GM13976 (cell line): ENCODE data around the gene C2orf76.

Experiments
- DNase-seq: peaks from one replicate; pipeline ENCODE4 v3.0.0; 2012; ENCODE audit warnings: low spot score
- in situ Hi-C: fragments of 300-500 bp; cut with MboI; formaldehyde crosslinking; loops from one replicate; pipeline ENCODE4 v1.12.0; 2022; ENCODE audit warnings: low sequenced_read_pairs, mixed read lengths, inconsistent platforms; ENCODE audit not compliant: unreplicated experiment
- TF ChIP-seq, protein P1 (sequence below): IDR thresholded peaks from 2 replicates; pipeline ENCODE4 v1.5.1; 2012; ENCODE audit warnings: borderline replicate concordance, mild to moderate bottlenecking; ENCODE audit not compliant: insufficient read depth; ENCODE audit errors: extremely low read depth, missing control alignments, control extremely low read depth

C2orf76 gene

GRCh38 chr2:119257198-119257597 is 109.4 kb downstream of the C2orf76 start:
- no peak for DNase-seq
- TF ChIP-seq, protein P1, sequence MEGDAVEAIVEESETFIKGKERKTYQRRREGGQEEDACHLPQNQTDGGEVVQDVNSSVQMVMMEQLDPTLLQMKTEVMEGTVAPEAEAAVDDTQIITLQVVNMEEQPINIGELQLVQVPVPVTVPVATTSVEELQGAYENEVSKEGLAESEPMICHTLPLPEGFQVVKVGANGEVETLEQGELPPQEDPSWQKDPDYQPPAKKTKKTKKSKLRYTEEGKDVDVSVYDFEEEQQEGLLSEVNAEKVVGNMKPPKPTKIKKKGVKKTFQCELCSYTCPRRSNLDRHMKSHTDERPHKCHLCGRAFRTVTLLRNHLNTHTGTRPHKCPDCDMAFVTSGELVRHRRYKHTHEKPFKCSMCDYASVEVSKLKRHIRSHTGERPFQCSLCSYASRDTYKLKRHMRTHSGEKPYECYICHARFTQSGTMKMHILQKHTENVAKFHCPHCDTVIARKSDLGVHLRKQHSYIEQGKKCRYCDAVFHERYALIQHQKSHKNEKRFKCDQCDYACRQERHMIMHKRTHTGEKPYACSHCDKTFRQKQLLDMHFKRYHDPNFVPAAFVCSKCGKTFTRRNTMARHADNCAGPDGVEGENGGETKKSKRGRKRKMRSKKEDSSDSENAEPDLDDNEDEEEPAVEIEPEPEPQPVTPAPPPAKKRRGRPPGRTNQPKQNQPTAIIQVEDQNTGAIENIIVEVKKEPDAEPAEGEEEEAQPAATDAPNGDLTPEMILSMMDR = no peak
- in situ Hi-C loops = no loop called here

GRCh38 chr2:119256582-119256921 is 110.1 kb downstream of the C2orf76 start:
- in situ Hi-C loops = no loop called here
- DNase-seq = no peak
- TF ChIP-seq, protein P1 = no peak

DNA sequence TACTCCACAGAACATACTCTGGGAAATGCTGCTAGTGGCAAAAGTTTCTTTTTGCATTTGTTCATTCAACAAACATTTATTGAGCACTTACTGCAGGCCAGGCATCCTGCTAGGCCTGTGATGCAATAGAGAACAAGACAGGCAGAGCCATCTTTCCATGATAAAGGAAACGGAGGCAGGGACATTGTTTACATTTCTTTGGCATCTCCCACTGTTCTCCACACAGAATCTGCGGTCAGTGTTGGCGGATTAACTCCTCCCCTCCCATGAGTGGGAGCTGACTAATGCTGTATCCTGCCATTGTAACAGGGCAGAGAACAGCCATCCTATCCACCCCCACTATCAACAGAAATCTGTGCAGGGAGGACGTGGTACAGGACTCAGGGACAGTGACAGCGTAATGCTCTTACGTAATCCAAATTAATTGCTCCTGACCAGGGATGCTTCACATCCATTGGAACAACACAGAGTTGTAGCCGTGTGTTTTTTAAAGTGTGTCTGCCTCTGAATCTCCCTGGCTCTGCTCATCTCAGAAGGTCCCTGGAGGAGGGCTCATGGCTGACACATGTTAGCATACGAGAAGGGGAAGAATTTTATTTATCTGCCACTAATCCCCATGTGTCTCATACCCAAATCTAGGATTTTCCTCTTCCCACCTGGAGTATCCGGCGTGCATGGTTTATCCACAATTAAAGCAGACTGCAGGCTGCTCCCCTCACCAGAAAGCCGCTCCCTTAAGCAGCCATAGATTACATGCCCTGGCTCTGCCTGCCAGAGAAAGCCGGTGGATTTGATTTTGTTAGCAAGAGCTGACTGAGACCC is 110.7 kb downstream of the C2orf76 start:
- DNase-seq = no peak
- in situ Hi-C loops = no loop called here
- TF ChIP-seq, protein P1 = no peak

DNA sequence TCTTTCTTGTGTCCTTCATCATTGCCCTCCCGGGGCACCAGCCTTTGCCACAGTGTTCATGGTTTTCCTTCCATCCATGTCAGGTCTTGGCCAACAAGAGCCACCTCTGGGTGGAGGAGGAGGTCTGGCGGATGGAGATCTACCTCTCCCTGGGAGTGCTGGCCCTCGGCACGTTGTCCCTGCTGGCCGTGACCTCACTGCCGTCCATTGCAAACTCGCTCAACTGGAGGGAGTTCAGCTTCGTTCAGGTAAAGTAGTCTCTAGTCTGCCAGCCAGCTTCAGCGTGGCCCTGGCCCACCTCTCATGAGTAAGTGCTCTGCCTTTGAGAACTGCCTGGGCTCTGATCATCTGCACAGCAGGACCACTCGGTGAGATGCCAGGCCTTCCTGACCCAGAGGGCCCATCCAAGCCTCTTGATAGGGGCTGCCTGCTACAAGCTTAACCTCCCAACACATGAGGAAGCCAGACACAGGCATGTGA is 112.0 kb downstream of the C2orf76 start:
- in situ Hi-C loops = no loop called here
- no peak for DNase-seq
- TF ChIP-seq, protein P1 = no peak

GRCh38 chr2:119253760-119254600 is 112.7 kb downstream of the C2orf76 start:
- TF ChIP-seq, protein P1 = no peak
- in situ Hi-C loops = no loop called here
- no peak for DNase-seq

DNA sequence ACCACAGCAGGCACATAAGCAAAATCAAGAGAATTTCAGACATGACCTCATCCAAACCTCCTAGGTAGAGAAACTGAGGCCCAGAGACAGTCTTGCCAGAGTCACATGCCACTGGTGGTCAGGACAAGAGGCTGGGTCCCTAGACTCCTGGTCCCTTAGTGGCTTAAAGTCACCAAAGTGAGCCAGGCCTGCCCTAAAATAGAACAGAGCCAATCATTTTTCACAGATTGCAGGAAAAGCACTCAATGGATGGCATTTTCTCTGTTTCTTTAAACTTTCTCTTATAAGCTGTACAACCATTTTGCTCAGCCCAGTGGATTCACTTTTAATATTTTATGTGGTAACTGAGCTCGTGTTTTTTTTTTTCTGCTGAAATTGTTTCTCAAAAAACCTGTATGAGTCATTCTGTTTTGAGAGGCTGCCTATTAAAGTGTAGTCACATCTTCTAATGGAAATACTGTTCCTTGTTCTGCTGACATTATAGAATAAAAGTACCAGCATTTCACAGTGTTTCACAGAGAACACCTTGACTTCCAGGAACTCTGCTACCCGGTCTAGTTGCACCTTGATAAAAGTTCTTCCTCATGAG is 113.4 kb downstream of the C2orf76 start:
- DNase-seq = no peak
- in situ Hi-C loops = no loop called here
- TF ChIP-seq, protein P1 = no peak
